ENCODE measurements around the gene NCS1.
A peak's percentile ranks its signal among the peaks of the same experiment; 100 is the strongest.

NCS1 gene

GRCh38 chr9:130196643-130197042 lies 24.4 kb downstream of the NCS1 start:
- no peak for DNase-seq

GRCh38 chr9:130197386-130197785 lies 25.2 kb downstream of the NCS1 start:
- no peak for DNase-seq

- no peak for DNase-seq
Measured at GRCh38 chr9:130197888-130198287, 25.7 kb downstream of the NCS1 start.

- DNase-seq, result no peak
Measured at GRCh38 chr9:130198501-130199179, 26.4 kb downstream of the NCS1 start.

GRCh38 chr9:130199605-130200004 lies 27.4 kb downstream of the NCS1 start:
- no peak for DNase-seq

- no peak for DNase-seq
Measured at GRCh38 chr9:130200038-130200849, 28.0 kb downstream of the NCS1 start.

GRCh38 chr9:130201399-130201873 lies 29.2 kb downstream of the NCS1 start:
- peak; percentile 28 for DNase-seq

- DNase-seq, result no peak
Measured at GRCh38 chr9:130201974-130202373, 29.8 kb downstream of the NCS1 start.

- DNase-seq, result no peak
Measured at GRCh38 chr9:130204341-130204740, 32.1 kb downstream of the NCS1 start.

- DNase-seq, result no peak
Measured at GRCh38 chr9:130204959-130205358, 32.8 kb downstream of the NCS1 start.

GRCh38 chr9:130205912-130206311 lies 33.7 kb downstream of the NCS1 start:
- DNase-seq, result no peak

GRCh38 chr9:130206579-130206978 lies 34.4 kb downstream of the NCS1 start:
- no peak for DNase-seq

GRCh38 chr9:130207241-130207992 lies 35.2 kb downstream of the NCS1 start:
- no peak for DNase-seq

GRCh38 chr9:130208600-130209347 lies 36.6 kb downstream of the NCS1 start:
- DNase-seq, result peak; percentile 73

- peak; percentile 73 for DNase-seq
Measured at GRCh38 chr9:130209422-130209821, 37.2 kb downstream of the NCS1 start.

- no peak for DNase-seq
Measured at GRCh38 chr9:130211548-130212226, 39.5 kb downstream of the NCS1 start.

- peak; percentile 16 for DNase-seq
Measured at GRCh38 chr9:130212543-130213297, 40.5 kb downstream of the NCS1 start.

GRCh38 chr9:130213911-130214761 lies 41.9 kb downstream of the NCS1 start:
- no peak for DNase-seq

GRCh38 chr9:130214776-130215340 lies 42.7 kb downstream of the NCS1 start:
- no peak for DNase-seq

Measured in kidney glomerular epithelial cell (primary cell).